Osteocyte (in vitro differentiated cells): ENCODE results near the gene RNF4. TPM values are rescaled to one million over a fixed set of nuclear protein-coding genes. Genes with fewer than 3 reads are reported as not detected.

Experiments used
- DNase-seq: peaks from one replicate; pipeline ENCODE4 v3.0.0; 2021; ENCODE audit warnings: mixed read lengths; ENCODE audit not compliant: unreplicated experiment; ENCODE audit errors: extremely low spot score
- H3K27ac Mint-ChIP-seq: one replicate; pipeline ENCODE4 v1.8.0; 2021; ENCODE audit warnings: mild to moderate bottlenecking, mixed read lengths; ENCODE audit not compliant: unreplicated experiment
- H3K27me3 Mint-ChIP-seq: one replicate; pipeline ENCODE4 v1.8.0; 2021; ENCODE audit warnings: mixed read lengths; ENCODE audit not compliant: unreplicated experiment
- H3K36me3 Mint-ChIP-seq: one replicate; pipeline ENCODE4 v1.8.0; 2021; ENCODE audit warnings: mixed read lengths; ENCODE audit not compliant: unreplicated experiment
- H3K4me1 Mint-ChIP-seq: one replicate; pipeline ENCODE4 v1.8.0; 2021; ENCODE audit warnings: mixed read lengths; ENCODE audit not compliant: unreplicated experiment
- H3K4me3 Mint-ChIP-seq: one replicate; pipeline ENCODE4 v1.8.0; 2021; ENCODE audit warnings: mild to moderate bottlenecking, moderate library complexity, mixed read lengths; ENCODE audit not compliant: unreplicated experiment
- H3K9me3 Mint-ChIP-seq: one replicate; pipeline ENCODE4 v1.8.0; 2021; ENCODE audit warnings: mixed read lengths; ENCODE audit not compliant: unreplicated experiment
- CTCF ChIP-seq: fragments of 200-600 bp; sonication (generic); IDR thresholded peaks from 2 replicates; pipeline ENCODE4 v1.5.0; 2021; ENCODE audit warnings: antibody characterized with exemption, mild to moderate bottlenecking, moderate library complexity
- total RNA-seq: library from RNA; stranded (reverse); gene quantifications from 2 replicates; pipeline ENCODE4 v1.2.1, GENCODE V29; 2021

The RNF4 gene
- total RNA-seq, 1 donor from 2014 or later = 57.6 TPM

GRCh38 chr4:2443956-2444740 lies 24.8 kb upstream of the RNF4 start:
- Mint-ChIP-seq H3K27me3 (no peaks in the 10 kb centered on the region), H3K4me1 (no peaks in the 10 kb centered on the region), H3K36me3 (no peaks in the 10 kb centered on the region), H3K27ac (no peak overlapping the region), H3K9me3 (no peaks in the 10 kb centered on the region), H3K4me3 (no peak overlapping the region)
- no peak for TF ChIP-seq CTCF
- DNase-seq = no peak

- Mint-ChIP-seq H3K9me3 (no peaks in the 10 kb centered on the region), H3K27me3 (peaks cover 3% of the 10 kb centered on the region), H3K4me1 (no peaks in the 10 kb centered on the region), H3K36me3 (no peaks in the 10 kb centered on the region), H3K4me3 (no peak overlapping the region), H3K27ac (no peak overlapping the region)
- no peak for DNase-seq
- no peak for TF ChIP-seq CTCF
Observed at GRCh38 chr4:2445130-2445529, 23.8 kb upstream of the RNF4 start.

- Mint-ChIP-seq H3K36me3 (no peaks in the 10 kb centered on the region), H3K4me1 (no peaks in the 10 kb centered on the region), H3K4me3 (no peak overlapping the region), H3K9me3 (no peaks in the 10 kb centered on the region), H3K27me3 (peaks cover 3% of the 10 kb centered on the region), H3K27ac (no peak overlapping the region)
- no peak for TF ChIP-seq CTCF
- DNase-seq = no peak
Observed at GRCh38 chr4:2445571-2445970, 23.3 kb upstream of the RNF4 start.

- Mint-ChIP-seq H3K27me3 (peaks cover 3% of the 10 kb centered on the region), H3K36me3 (no peaks in the 10 kb centered on the region), H3K27ac (no peak overlapping the region), H3K4me1 (no peaks in the 10 kb centered on the region), H3K9me3 (no peaks in the 10 kb centered on the region), H3K4me3 (no peak overlapping the region)
- no peak for DNase-seq
- TF ChIP-seq CTCF = no peak
Observed at GRCh38 chr4:2446656-2447564, 22.0 kb upstream of the RNF4 start.

GRCh38 chr4:2448589-2448988 lies 20.3 kb upstream of the RNF4 start:
- Mint-ChIP-seq H3K4me3 (no peak overlapping the region), H3K9me3 (no peaks in the 10 kb centered on the region), H3K27ac (no peak overlapping the region), H3K4me1 (no peaks in the 10 kb centered on the region), H3K27me3 (peaks cover 3% of the 10 kb centered on the region), H3K36me3 (no peaks in the 10 kb centered on the region)
- TF ChIP-seq CTCF = no peak
- DNase-seq = no peak
